GM18505 (cell line): ENCODE data around the gene IFNL1.
"Not testable (repeated sequence)": the region's sequence is repeated elsewhere in the genome, so short reads cannot be mapped to it uniquely, and the experiment has no call there.

Experiments
- ATAC-seq: cut with Tn5 transposase; IDR thresholded peaks from one replicate; pipeline ENCODE4 v1.9.1; 2021; ENCODE audit not compliant: unreplicated experiment
- POLR2A ChIP-seq: IDR thresholded peaks from 4 replicates; pipeline ENCODE4 v1.6.1; 2011; ENCODE audit warnings: borderline replicate concordance; ENCODE audit not compliant: insufficient read depth, insufficient read length; ENCODE audit errors: extremely low read depth

Gene IFNL1

GRCh38 chr19:39339674-39340073, 43.5 kb downstream of the IFNL1 start:
- TF ChIP-seq POLR2A, result no peak
- ATAC-seq, result no peak

GRCh38 chr19:39340156-39340555, 43.9 kb downstream of the IFNL1 start:
- ATAC-seq, result not testable (repeated sequence)

GRCh38 chr19:39341129-39341718, 45.0 kb downstream of the IFNL1 start:
- no peak for TF ChIP-seq POLR2A
- ATAC-seq, result no peak

GRCh38 chr19:39341719-39342604, 45.8 kb downstream of the IFNL1 start, which contains the start of gene SAMD4B:
Gene SAMD4B (plus strand): TSS chr19:39342421. CDS start chr19:39356894, 14,473 bp downstream.
- peak; percentile 86 for ATAC-seq
- TF ChIP-seq POLR2A, result peak; percentile 97

GRCh38 chr19:39342647-39343305, 46.6 kb downstream of the IFNL1 start:
- no peak for TF ChIP-seq POLR2A
- no peak for ATAC-seq

GRCh38 chr19:39345956-39346355, 49.7 kb downstream of the IFNL1 start:
- TF ChIP-seq POLR2A, result no peak
- no peak for ATAC-seq

GRCh38 chr19:39347332-39348164, 51.3 kb downstream of the IFNL1 start:
- no peak for TF ChIP-seq POLR2A
- ATAC-seq, result no peak
